Cerebellar cortex (tissue), 1 donor: ENCODE data around the gene CORO2A.
A peak's percentile ranks its signal among the peaks of the same experiment; 100 is the strongest.
"Not testable (repeated sequence)": the region's sequence is repeated elsewhere in the genome, so short reads cannot be mapped to it uniquely, and the experiment has no call there.

Experiments
- DNase-seq: peaks from one replicate; pipeline ENCODE4 v3.0.0-alpha.2; 2015; ENCODE audit warnings: low spot score

The CORO2A gene

DNA sequence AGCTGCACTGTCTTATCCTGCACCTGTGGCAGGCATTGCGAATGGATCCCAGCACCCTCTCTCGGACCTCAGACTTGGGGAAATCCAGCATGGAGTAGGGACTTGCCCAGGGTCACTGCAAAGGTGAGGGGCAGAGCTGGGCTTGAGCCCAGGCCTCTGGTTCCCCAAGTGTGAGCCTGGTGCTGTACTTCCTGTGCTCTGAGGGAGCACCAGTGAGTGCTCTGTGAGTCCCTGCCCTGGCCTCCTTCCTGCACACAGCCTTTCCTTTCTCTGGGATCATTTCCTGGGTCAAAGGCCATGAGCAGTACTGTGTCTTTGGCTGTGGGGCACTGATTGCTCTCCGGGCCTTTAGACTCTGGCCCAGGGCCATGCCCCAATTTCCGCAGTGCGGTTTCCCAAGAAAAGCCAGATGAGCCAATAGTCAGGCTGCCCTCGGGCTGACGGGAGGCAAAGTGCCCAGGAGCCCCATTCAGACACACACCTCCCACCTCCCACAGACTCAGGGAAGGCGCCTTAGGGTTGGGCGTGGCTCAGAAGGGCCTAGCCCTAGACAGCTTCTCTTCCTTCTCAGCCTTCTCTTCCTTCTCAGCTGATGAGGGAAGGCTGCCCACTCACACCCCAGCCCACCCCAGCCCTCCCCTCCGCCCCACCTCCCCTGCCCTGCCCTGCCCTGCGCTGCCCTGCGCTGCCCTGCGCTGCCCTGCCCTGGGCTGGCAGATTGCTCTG lies 50.1 kb downstream of the CORO2A start:
- peak; percentile 61 for DNase-seq

DNA sequence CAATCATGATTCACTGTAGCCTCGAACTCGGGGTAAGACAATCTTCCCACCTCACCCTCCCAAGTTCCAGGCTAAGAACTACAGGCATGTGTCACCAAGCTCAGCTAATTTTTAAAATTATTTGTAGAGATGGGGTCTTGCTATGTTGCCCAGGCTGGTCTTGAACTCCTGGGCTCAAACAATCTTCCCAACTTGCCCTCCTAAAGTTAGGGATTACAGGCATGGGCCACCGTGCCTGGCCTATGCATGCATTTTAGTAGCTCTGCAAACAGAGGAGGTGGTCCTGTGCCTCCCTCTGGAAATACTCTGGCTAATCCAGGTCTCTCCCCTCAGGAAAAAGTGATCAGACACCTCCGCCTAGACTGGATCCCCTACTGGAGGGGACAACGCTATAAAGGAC lies 51.9 kb downstream of the CORO2A start:
- no peak for DNase-seq

DNA sequence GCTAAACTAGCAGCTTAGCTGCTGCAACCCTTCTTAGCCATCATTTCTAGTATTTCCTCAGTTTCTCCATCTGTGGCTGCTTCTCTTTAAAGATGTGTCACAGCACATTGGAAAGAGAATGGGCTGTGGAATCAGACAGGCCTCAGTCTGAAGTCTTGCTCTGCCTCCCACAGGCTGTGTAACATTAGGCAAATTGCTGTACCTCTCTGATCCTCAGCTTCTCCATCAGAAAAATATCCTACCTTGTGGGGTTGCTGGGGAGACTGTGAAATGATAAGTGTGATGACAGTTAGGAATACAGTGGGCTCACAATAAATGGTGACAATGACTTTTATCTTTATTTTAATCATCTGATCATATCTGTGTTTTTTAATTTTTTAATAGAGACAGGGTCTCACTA lies 55.9 kb downstream of the CORO2A start:
- DNase-seq: no peak

DNA sequence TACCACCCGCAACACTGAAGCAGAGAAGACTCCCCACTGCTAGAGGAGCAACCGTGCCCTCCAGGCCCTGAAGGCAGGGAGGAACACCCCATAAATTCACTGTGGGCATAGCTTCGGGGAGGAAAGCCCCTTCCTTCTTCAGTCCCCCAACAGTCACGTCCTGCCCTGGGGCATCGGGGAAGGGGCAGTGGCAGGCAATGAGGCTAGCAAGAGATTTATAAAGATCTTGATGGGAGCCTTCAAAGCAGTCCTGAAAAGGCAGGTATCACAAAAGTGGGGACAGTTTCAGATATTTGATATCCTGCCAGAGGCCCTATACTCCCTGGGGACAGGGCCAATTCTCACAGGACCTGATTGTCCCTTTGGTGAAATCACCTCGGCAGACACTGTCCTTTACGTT lies 56.5 kb downstream of the CORO2A start:
- DNase-seq: no peak

DNA sequence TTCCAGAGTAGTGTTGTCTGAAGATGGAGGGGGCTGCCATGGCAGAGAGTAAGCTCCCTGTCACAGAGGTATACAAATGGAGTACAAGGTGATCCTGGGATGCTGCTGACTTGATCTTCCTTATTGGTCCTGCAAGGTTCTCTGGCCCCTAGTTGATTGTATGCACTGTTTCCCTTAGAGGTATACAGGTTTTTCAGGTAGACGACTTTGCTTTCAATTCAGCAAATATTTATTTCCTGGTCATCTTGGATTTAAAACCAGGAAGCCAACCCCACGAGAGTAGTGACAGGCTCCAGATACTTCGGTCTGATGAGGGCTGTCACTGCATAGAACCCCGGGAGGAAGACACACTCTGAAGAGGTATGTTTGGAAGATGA lies 56.9 kb downstream of the CORO2A start:
- DNase-seq: no peak

DNA sequence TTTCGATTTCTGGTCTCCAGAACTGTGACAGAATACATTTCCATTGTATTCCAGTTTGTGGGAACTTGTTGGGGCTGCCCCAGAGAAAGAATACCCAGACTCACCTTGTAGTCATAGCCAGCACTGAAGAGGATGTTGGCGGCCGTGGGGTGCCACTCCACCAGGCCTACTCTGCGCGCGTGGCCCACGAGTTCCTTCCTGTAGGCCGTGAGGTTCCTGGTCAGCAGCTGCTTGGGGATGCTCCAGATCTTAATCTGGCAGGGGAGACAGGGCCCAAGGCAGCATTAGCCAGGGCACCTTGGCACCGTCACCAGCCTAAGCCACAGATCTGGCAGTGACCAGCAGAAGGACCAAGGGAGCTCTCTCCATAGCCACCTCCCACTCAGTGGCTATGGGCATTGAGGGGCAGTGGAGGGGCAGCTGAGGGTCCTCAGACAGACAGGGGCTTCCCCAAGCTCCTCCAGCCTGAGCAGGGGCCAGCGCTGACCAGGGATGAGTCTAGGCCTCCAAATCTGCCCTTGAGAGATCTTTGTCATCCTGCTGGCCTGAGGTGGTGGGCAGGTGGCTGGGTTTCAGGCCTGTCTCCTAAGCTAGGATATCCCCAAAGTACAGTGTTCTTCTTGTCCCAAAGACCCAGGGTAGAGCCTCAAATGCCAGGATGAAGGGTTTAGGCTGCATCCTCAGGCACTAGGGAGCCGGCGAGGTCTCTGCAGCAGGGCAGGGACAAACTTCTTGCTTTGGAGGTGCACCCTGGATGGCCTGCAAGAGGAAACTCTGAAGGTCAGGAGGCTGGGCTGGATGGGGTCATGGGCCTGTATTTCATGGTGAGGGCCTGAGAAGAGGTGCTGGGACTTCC lies 57.5 kb downstream of the CORO2A start:
- no peak for DNase-seq

DNA sequence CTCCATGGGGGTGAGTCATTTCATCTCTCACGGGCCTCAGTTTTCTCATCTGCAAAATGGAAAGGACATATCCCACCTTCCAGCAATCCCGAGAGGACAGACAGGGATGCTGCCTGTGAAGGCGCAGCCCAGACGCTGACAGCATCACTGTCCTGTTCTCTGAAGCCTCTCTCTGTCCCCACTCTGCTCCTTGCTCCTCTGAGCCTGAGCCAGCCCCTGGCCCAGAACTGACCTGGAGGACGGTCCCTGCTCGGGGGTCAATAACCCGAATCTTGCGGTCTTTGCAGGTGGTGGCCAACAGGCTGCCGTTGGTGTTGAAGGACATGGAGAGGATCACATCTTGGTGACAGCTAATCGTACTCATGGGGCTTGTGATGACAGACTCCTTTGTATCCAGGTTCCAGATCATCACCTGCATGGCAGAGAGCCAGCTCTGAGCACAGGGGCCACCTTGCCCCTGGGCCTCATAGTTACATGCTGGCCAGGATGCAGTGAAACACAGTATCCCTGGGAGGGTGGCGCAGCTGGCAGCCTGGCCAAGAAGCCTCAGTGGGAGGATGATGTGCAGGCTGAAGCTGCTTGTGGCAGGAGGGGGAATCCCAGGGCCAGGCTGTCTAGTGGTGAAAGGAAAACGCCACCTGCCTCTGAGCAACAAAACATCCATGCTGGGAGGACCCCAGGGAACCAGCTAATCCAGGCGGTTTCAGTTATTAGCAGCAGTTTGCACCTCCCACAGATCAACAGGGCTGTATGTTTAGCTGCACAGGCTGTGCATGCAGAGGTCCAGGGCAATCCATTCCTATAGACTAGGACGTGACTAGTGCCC lies 59.4 kb downstream of the CORO2A start:
- no peak for DNase-seq

DNA sequence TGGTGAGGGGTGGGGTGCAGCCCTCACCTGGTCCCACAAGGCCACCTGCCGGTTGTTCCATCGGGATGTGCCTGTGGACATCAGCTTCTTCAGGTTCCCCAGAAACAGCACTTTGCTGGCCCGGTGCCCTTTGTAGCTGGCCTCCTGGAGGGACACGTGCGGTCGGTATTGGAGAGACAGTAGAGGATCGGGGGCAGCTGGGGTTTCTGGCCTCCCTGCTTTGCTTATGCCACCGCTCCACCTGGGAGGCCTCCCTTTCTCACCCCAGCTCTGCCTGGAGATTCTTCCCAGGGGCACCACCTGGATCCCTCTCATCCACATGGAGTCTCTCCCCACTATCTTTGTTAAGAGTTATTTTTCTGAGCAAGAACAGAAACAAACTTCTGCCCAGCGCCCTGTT lies 60.3 kb downstream of the CORO2A start:
- DNase-seq: peak; percentile 7

DNA sequence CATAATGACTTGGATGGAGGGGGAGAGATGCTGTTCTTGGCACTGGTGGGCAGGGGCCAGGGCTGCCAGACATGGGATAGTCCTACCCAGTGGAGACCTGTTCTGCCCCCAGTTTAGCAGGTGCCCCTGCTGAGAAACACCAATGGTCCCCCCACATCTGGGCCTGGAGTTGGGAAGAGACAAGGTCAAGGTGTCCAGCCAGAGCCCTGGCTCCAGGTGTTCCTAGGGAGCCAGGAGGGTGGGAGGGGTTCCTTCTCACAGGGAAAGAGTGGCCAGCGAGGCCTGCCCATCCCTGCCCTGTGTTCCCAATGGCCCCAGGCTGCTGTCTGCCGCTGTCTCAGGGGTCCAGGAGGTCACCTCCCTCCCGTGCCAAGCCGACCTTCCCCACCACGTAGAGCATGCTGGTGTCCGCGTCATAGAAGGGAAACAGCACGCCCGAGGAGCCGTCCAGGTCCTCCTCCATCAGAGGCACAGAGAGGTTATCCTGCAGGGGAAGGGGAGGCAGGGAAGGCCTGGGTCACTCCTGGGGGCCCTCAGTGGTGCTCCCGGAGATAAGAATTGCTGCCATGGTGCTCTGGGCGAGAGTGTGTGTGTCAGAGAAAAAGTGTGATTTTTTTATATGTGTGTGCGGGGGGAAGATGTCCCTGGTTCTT lies 61.7 kb downstream of the CORO2A start:
- no peak for DNase-seq

DNA sequence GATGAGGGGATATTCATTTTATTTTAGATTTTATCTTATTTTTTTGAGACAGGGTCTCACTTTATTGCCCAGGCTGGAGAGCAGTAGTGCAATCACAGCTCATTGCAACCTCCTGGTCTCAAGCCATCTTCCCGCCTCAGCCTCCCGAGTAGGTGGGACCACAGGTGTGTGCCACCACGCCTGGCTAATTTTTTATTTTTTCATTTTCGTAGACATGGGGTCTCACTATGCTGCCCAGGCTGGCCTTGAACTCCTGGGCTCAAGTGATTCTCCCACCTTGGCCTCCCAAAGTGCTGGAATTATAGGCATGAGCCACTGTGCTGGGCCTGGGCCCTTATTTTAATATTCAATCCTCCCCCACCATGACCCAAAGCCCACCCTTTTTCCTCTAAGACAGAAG lies 62.4 kb downstream of the CORO2A start:
- not testable (repeated sequence) for DNase-seq

DNA sequence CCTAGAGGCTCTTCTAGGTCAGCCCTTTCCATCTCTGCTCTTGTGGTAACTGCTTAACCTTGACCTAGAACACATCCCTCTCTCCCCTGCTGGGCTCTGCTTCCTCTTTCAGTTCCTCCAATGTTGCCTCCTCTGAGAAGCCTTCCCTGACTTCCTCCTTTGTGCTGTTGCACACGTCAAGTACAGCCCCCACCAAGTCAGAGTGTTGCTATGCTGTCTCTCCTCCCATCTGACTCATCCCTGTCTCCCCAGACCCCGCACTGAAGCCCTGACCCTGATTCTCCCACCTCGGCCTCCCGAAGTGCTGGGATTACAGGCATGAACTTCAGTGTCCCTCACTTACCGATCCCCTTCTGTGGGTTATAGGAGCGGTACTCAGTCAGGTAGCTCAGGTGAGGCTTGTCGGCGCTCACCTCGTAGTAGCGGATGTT lies 63.0 kb downstream of the CORO2A start:
- DNase-seq: no peak

DNA sequence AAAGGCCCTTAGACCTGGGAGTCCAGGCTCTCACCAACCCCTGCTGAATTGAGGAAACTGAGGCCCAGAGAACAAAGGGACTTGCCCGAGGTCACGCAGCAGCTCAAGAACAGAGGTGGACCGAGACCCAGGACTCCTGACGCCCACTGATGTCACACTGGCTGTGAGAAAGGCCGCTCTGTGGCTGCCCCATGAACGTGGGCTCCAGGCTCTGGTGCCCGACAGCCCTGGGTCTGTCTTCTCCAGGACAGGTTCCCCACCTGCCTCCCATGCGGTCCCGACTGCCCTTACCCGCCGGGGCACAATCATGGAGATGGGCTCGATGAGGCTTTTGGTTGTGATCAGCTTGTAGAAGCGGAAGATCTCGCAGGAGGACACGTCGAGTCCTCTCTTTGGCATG lies 64.1 kb downstream of the CORO2A start:
- DNase-seq: no peak

DNA sequence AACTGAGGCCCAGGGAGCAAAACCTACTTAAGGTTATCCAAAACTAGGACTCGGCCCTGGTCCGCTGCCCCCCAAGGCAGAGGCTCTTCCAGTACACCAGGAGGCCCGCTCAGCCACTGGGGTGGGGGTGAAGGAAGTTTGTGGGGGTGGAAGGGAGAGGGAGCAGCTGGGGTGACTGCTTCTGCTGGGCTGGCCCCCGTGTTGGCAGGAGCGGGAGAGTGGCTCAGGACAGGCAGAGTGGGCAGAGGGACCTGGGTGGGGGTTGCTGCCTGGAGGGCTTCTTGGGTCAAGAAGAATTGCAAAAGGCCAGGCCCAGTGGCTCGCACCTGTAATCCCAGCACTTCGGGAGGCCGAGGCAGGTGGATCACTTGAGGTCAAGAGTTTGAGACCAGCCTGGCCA lies 65.2 kb downstream of the CORO2A start:
- DNase-seq: no peak

DNA sequence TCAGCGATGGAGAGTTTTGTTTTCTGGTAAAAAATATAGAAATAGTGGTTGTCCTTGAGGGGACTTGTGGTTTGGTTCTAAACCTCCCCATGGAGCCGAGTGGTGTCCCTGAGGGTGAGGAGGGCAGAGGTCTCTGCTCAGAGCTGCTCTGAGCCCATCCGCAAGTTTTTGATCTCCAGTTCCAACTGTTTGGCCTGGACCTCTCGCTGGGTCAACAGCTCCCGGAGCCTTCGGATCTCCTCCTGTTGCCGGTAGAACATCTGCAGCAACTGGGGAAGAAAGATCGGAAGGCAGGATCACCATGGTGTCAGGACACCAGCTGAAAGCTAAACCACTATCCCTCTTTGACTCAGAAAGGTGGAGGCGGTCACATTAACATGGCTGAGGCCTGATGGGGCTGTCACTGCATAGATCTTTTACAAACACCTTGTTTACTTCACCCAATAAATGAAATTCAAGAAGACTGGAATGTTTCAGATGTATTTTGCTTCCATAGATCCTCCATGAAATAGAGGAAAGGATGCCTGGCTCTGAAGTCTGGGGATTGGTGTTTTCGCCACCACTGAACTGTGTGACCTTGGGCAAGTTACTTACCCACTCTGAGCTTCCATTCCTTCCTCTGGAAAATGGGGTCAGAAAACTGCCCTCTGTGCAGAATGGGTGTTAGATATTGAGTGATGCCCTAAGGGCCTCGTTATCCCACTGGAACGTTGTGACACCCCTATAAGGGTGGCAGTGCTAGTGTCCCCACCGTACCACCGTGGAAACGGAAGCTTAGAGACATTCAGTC lies 67.6 kb downstream of the CORO2A start:
- no peak for DNase-seq

DNA sequence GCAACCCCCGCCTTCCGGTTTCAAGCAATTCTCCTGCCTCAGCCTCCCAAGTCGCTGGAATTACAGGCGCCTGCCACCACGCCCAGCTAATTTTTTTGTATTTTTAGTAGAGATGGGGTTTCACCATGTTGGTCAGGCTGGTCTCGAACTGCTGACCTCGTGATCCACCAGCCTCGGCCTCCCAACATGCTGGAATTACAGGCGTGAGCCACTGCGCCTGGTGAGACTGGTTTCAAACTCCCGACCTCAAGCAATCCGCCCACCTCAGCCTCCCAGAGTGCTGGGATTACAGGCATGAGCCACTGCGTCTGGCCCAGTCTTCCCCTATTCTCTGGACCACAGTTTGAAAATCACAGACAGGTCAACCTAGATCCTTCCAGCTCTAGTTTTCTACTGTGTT lies 68.3 kb downstream of the CORO2A start:
- DNase-seq: not testable (repeated sequence)

DNA sequence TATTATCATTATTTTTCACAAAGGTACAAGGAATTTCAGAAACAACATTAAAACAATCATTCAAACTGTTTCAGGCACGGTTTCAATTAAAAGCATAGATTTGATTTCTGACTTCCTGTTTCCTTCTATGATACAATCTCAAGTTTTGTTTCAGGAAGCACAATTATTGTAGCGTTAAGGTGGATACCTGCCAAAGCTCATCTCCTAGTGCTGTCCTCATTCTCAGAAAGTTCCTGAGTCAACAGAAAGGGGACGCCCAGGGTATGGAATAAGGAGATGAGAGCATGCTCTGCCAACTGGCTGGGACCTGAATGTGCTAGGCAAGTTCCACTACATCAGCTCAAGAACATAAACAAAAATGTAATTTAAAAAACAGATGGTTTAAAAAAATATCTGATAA lies 71.4 kb downstream of the CORO2A start:
- peak; percentile 31 for DNase-seq

DNA sequence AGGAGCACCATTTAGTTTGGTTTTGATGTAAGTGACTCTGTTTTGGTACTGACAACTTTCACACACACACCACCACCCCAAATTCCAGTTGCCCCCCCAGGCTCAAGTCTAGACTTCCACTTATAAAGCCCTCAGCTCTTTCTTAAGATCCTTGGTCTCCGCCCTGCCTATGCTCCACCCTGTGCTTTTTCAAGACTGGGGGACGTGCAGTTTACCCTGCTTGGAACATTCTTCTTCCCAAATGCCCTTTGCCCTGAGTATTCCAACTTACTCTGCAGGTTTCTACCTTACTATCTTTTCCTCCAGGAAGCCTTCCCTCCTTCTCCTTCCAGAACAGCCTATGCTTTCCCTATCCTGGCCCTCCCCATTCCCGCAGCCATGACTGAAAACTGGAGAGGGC lies 72.0 kb downstream of the CORO2A start:
- DNase-seq: no peak

DNA sequence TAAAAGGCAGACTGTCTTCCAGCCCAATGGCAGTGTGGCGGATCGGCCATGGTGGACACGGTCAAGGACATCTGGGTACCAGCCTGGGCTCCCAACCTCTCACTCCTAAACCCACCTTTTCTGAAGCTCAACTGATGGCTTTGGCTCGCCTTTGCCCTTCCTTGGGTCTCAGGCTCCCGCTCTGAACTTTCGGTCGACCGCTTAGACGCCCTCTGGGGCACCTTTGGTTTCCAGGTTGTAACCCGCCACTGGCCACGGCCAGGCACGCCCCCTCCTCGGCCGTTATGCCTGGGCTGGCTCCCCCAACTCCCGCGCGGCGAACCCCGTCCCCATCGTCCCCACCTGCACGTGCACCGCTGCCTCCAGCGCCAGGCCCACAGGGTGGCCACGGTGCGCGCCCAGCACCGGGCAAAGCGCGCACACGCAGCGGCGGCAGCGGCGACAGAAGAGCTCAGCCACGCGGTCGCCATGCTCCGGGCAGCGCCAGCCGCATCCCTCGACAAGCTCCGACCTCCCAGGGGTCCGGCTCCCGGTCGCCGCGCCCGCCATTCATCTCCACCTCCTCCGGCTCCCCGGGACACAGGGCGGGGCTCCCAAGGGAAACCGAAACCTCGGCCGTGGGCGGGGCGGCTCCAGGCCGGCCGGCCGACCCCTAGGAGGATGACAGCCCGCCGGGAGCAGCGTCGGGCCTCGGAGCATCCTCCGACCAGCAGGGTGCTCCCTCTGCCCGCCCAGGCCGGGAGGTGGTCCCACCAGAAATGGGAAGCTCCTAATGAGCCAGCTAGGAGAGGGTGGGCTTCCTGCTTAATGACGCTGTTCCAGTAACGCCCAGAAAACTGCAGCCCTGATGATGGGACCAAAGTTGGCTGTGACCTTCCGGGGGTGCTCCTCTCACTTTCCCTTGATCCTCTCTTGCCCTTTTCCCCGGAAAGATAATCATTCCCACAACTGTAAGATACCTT lies 73.5 kb downstream of the CORO2A start, which contains the start of gene TRIM14:
TRIM14 (minus strand) TSS at position 583 of the 962 bp plus-strand sequence; CDS start at position 549, 34 bp downstream.
- peak; percentile 11 for DNase-seq

DNA sequence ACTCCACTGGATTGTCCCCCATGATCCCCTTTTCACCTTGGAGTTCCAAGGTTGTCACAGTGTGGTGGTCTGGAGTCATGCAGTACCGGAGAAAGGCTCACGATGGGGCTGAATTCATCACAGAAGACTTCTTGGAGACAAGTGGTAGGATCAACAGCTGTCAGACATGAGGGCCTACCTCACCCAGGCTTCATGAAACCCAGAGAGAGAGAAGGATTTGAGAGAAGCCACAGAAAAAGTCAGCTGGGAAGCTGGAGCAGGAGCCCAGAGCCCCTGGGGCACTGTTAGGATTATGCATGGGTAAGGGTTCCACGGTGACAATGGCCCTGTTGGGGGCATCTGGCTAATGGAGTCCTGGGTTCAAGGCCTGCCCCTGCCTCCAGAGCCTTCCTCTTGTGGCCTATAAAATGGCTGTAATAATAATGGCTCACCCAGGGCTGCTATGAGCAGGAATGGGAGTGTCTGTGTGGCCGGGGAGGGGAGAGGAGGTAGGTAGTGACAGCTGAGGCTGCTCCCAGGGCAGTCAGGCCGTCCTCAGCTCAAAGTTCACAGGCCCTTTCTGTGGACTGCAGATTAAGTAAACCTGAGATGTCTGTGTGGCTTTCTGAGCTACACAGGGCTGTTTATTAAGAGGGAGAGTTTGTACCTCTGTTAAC lies 74.3 kb downstream of the CORO2A start:
- peak; percentile 57 for DNase-seq
